OCI-LY7 (cell line): ENCODE measurements around the gene ZNF326. TPM values are rescaled to one million over a fixed set of nuclear protein-coding genes. Genes with fewer than 3 reads are reported as not detected.

Experiments used
- BruUV-seq: library from RNA; stranded (reverse); fragments of 400-500 nt; replicated peaks from 2 replicates; lab custom pipeline; 2021; lab: Mats Ljungman, UMichigan
- CTCF ChIA-PET: fragments of 300-600 bp; sonication (Branson Sonifier 250); formaldehyde crosslinking; loops from one replicate; lab custom pipeline; 2022; ENCODE audit warnings: antibody characterized with exemption; ENCODE audit not compliant: unreplicated experiment; lab: Charles Lee
- POLR2A ChIA-PET: fragments of 300-600 bp; sonication (Branson Sonifier 250); formaldehyde crosslinking; loops from one replicate; lab custom pipeline; 2022; ENCODE audit warnings: antibody characterized with exemption; lab: Charles Lee
- DNase-seq: peaks from one replicate; pipeline ENCODE4 v3.0.0-alpha.2; 2015; ENCODE audit warnings: low spot score
- H2AFZ ChIP-seq: fragments of 200-600 bp; sonication (generic), shearing (Covaris generic); 2 replicates; pipeline ENCODE4 v1.6.1; 2014; ENCODE audit warnings: mild to moderate bottlenecking, antibody characterized with exemption, low read length, moderate library complexity
- H3K27ac ChIP-seq: fragments of 200-600 bp; sonication (generic); 2 replicates; pipeline ENCODE4 v1.5.1; 2014; ENCODE audit warnings: mixed run types, low read depth, mild to moderate bottlenecking, moderate library complexity, low read length, inconsistent platforms; ENCODE audit not compliant: poor library complexity, severe bottlenecking
- H3K36me3 ChIP-seq: fragments of 200-600 bp; sonication (generic); 2 replicates; pipeline ENCODE4 v1.6.1; 2014; ENCODE audit warnings: mild to moderate bottlenecking, antibody characterized with exemption, low read length, moderate library complexity, mixed read lengths; ENCODE audit not compliant: insufficient read depth
- H3K4me1 ChIP-seq: fragments of 200-600 bp; sonication (generic); 2 replicates; pipeline ENCODE4 v1.5.1; 2014; ENCODE audit warnings: mild to moderate bottlenecking, low read length; ENCODE audit not compliant: insufficient read depth, poor library complexity, severe bottlenecking
- H3K4me2 ChIP-seq: fragments of 200-600 bp; sonication (generic); 2 replicates; pipeline ENCODE4 v1.6.1; 2014; ENCODE audit warnings: mild to moderate bottlenecking, low read length
- H3K4me3 ChIP-seq: fragments of 200-600 bp; sonication (generic); 2 replicates; pipeline ENCODE4 v1.5.1; 2014; ENCODE audit warnings: mild to moderate bottlenecking, low read depth, low read length; ENCODE audit not compliant: poor library complexity, severe bottlenecking
- H3K79me2 ChIP-seq: fragments of 200-600 bp; sonication (generic); 2 replicates; pipeline ENCODE4 v1.6.1; 2016; ENCODE audit warnings: low read depth, mild to moderate bottlenecking, low read length, moderate library complexity, mixed read lengths; ENCODE audit not compliant: insufficient read depth
- H3K9me2 ChIP-seq: fragments of 200-600 bp; sonication (generic); 2 replicates; pipeline ENCODE4 v1.6.1; 2016; ENCODE audit warnings: mild to moderate bottlenecking, low read length, mixed read lengths; ENCODE audit not compliant: insufficient read depth
- H3K9me3 ChIP-seq: fragments of 200-600 bp; sonication (generic); 2 replicates; pipeline ENCODE4 v1.6.1; 2014; ENCODE audit warnings: mild to moderate bottlenecking, mixed run types, low read length, mixed read lengths
- H4K20me1 ChIP-seq: fragments of 200-600 bp; sonication (generic); 2 replicates; pipeline ENCODE4 v1.6.1; 2014; ENCODE audit warnings: mild to moderate bottlenecking, antibody characterized with exemption, low read length, moderate library complexity, mixed read lengths; ENCODE audit not compliant: insufficient read depth
- CTCF ChIP-seq: fragments of 200-600 bp; sonication (generic); conservative IDR thresholded peaks from 2 replicates; pipeline ENCODE4 v1.5.1; 2014; ENCODE audit warnings: mild to moderate bottlenecking, antibody characterized with exemption, low read length, moderate library complexity, mixed read lengths
- EZH2phosphoT487 ChIP-seq: fragments of 200-600 bp; sonication (generic); IDR thresholded peaks from 2 replicates; pipeline ENCODE4 v1.6.1; 2018; ENCODE audit warnings: low read depth, borderline replicate concordance, mild to moderate bottlenecking, mixed run types, antibody characterized with exemption, low read length, moderate library complexity, mixed read lengths
- intact Hi-C: fragments of 100-400 bp; cut with micrococcal nuclease; formaldehyde crosslinking; loops from one replicate; pipeline ENCODE4 v1.10.0; 2022; ENCODE audit not compliant: unreplicated experiment
- total RNA-seq, 2 experiments: library from RNA; depleted of rRNA in 1 of 2; stranded (reverse); fragments of >200 nt in 1 of 2; shearing (Covaris generic) in 1 of 2; gene quantifications; 2 replicates each; pipeline ENCODE4 v1.2.3, GENCODE V29; 2014 to 2022

The ZNF326 gene
- total RNA-seq, 2 experiments from 2014 or later, result 11.5 to 43.5 TPM

- Histone ChIP-seq H3K4me3 (no peak overlapping the region), H2AFZ (no peak overlapping the region), H3K36me3 (no peaks in the 10 kb centered on the region), H3K9me2 (no peaks in the 10 kb centered on the region), H3K4me1 (peaks cover 12% of the 10 kb centered on the region), H3K4me2 (no peak overlapping the region), H4K20me1 (no peaks in the 10 kb centered on the region), H3K9me3 (no peaks in the 10 kb centered on the region), H3K79me2 (no peaks in the 10 kb centered on the region), H3K27ac (no peak overlapping the region)
- POLR2A ChIA-PET, result no interaction called here
- intact Hi-C loops, result no loop called here
- no peak for DNase-seq
- no TSS peak for BruUV-seq
- CTCF ChIA-PET, result no interaction called here
- TF ChIP-seq EZH2phosphoT487 (no peak), CTCF (no peak)
These were observed 35.9 kb upstream of the ZNF326 start for GRCh38 chr1:89958851-89959654.

- Histone ChIP-seq H3K9me2 (no peaks in the 10 kb centered on the region), H4K20me1 (no peaks in the 10 kb centered on the region), H2AFZ (no peak overlapping the region), H3K9me3 (no peaks in the 10 kb centered on the region), H3K4me1 (peaks cover 12% of the 10 kb centered on the region), H3K4me2 (no peak overlapping the region), H3K36me3 (no peaks in the 10 kb centered on the region), H3K79me2 (no peaks in the 10 kb centered on the region), H3K27ac (no peak overlapping the region), H3K4me3 (no peak overlapping the region)
- ChIA-PET CTCF (no interaction called here), POLR2A (no interaction called here)
- intact Hi-C loops, result no loop called here
- DNase-seq, result no peak
- TF ChIP-seq EZH2phosphoT487 (no peak), CTCF (no peak)
- BruUV-seq, result no TSS peak
These were observed 35.2 kb upstream of the ZNF326 start for GRCh38 chr1:89959719-89960118.

GRCh38 chr1:89962024-89962741 is 32.7 kb upstream of the ZNF326 start:
- no peak for TF ChIP-seq EZH2phosphoT487
- no peak for TF ChIP-seq CTCF
- H3K4me2 ChIP-seq, result no peak overlapping the region

More at GRCh38 chr1:89962024-89962741, 32.7 kb upstream of the ZNF326 start:
- no peak overlapping the region for H3K27ac ChIP-seq
- H3K4me3 ChIP-seq, result no peak overlapping the region
- no TSS peak for BruUV-seq
- ChIA-PET POLR2A (interaction anchor here (2.5 kb wide), 1 partner anchor 16 kb away, joined by 14 read pairs; no protein-coding TSS in a partner anchor), CTCF (no interaction called here)
- no peak overlapping the region for H2AFZ ChIP-seq
- no peaks in the 10 kb centered on the region for H4K20me1 ChIP-seq
- no peak for DNase-seq
- H3K9me2 ChIP-seq, result no peaks in the 10 kb centered on the region
- H3K4me1 ChIP-seq, result peaks cover 8% of the 10 kb centered on the region
- no peaks in the 10 kb centered on the region for H3K79me2 ChIP-seq
- H3K9me3 ChIP-seq, result no peaks in the 10 kb centered on the region
- intact Hi-C loops, result no loop called here
- H3K36me3 ChIP-seq, result no peaks in the 10 kb centered on the region
